GM21529 (cell line): ENCODE data around the gene CCDC170.
"Not testable (repeated sequence)": the region's sequence is repeated elsewhere in the genome, so short reads cannot be mapped to it uniquely, and the experiment has no call there.

Experiments
- ATAC-seq: cut with Tn5 transposase; IDR thresholded peaks from one replicate; pipeline ENCODE4 v1.9.1; 2021; ENCODE audit not compliant: unreplicated experiment

CCDC170 gene, protein sequence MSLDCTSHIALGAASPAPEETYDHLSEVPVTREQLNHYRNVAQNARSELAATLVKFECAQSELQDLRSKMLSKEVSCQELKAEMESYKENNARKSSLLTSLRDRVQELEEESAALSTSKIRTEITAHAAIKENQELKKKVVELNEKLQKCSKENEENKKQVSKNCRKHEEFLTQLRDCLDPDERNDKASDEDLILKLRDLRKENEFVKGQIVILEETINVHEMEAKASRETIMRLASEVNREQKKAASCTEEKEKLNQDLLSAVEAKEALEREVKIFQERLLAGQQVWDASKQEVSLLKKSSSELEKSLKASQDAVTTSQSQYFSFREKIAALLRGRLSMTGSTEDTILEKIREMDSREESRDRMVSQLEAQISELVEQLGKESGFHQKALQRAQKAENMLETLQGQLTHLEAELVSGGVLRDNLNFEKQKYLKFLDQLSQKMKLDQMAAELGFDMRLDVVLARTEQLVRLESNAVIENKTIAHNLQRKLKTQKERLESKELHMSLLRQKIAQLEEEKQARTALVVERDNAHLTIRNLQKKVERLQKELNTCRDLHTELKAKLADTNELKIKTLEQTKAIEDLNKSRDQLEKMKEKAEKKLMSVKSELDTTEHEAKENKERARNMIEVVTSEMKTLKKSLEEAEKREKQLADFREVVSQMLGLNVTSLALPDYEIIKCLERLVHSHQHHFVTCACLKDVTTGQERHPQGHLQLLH

GRCh38 chr6:151493804-151494234 lies at the start of gene CCDC170:
Gene CCDC170, plus strand, starts transcription at chr6:151494017. Its CDS starts 112 bp downstream, at chr6:151494129.
- ATAC-seq, result no peak

DNA sequence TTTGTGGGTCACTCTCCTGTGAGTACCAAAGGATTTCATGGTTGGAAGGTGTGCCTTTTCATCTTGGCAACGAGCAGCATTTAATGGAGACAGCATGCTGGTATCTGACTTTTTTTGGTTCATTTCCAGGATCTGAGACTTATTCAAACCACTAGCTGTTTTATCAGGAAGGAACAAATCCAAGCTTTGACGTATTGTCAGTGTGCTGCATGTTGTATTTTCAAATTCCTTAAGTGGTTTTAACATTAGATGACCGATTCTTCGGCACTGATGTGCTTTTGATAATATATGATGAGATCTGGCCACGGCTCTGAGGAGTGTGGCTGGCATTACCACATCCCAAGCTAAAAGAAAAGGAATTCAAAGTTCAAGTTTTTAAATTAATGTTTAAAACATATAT lies 48.3 kb upstream of the CCDC170 start:
- no peak for ATAC-seq

DNA sequence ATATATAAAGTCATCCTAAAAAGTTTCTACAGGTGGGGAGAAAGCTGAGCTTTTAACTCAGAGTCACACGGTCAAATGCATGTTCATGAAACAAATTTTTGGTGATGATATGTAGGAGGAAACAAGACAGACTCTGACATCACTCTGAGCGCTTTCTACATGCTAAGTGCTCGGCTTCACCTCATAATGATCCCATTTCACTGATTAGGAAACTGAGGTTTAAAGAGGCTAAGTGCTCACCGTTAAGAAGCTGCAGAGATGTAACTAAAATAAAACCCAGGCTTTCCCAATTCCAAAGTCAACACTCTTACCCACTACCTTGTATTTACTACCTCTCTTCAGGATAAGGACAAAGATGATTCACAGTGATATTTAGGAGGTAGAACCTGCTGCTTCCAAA lies 46.6 kb upstream of the CCDC170 start:
- no peak for ATAC-seq

GRCh38 chr6:151448623-151449022 lies 45.2 kb upstream of the CCDC170 start:
- no peak for ATAC-seq

GRCh38 chr6:151450928-151451327 lies 42.9 kb upstream of the CCDC170 start:
- not testable (repeated sequence) for ATAC-seq

DNA sequence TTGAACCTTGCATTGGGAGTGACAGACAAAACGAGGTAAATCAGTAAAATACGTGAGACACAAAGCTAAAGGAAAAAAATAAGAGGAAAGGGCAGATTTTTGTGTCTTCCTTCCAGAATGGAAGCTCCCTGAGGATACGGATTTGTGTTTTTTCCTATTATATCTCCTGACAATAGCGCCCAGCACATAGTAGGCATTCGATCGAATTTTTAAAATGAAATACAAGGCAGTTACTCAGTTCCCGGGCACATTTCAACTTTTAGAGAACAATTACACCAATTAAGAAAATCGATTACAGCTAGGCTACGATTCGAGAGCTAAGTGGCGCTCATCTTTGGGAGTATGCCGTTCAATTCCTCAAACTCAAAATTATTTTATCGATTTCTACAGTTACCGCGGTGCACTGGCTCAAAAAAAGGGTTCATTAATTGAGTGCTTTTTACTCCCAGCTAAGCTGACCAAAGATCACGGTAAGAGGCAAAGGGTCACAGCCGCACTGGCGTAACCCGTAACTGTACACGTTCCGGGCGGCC lies 42.3 kb upstream of the CCDC170 start:
- no peak for ATAC-seq

DNA sequence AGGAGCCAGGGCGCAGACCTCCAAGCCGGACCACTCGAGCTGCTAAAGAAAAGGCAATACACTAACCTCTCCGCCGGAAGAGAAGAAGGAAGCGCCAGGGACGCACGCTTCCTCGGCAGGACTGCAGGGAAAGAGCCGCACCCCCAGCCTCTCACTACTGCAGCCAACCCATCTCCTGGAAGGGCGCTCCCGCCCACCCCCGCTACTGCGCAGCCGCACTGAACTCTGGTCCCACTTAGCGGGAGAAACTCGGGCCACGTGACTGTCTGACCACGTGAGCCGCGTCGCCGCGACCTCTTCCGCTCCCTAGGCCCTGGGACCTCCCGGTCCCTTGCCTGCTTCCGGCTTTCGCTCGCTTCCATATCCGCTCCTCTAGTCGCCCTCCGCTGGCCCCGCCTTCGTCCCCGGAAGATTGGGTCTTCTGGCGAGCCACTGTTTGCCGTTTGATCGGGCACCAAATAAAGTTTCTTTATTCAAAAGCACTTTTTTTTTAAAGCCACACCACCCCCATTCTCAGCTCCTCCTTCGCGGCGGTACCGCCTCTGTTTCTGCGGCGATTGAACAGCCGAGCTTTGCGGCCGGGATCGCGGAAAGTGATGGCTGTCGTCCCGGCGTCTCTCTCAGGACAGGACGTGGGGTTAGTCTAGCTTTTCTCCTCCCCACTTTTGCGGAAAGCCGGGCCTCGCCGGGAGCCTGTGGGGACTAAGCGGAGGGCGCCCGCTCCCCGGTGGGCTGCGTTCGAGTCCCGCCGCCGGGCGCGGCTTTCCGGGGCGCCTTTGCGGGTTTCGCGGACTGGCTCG lies 41.7 kb upstream of the CCDC170 start, which contains the start of gene RMND1:
Gene RMND1 (minus strand): TSS at position 177 of the 800 bp plus-strand sequence. CDS start 6,315 bp downstream, outside the sequence.
- peak; percentile 96 for ATAC-seq

DNA sequence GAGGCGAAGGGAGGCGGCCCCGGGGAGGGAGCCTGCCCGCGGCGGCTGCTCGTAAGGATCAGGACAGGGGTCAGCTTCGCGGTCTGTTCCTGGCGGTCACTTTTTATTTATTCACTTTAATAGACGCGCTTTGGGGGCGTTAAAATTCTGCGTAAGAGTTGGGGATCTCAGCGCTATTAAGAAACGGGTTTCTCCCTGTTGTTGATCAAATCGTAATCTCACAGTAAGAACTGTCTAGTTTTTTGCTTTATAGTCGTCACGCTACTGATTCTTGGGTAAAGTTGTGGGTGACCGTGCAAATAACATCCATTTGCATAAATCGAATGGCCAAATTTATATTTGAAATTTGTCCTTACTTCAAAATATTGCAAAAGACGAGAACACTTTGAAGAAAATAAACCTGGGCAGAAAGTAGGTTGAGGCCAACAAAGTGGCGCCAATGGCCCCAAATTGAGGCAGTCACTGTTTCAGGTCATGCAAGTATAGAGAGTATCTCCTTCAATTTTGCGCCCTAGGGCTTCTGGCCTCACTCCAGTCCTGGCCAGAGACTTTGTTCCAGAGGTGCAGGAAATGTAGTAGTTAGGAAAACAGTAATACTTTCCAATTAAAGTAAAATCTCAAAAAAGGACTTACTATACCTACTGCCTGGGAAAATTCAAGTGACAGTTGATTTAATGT lies 40.9 kb upstream of the CCDC170 start:
- ATAC-seq, result no peak

GRCh38 chr6:151455751-151456398 lies 37.9 kb upstream of the CCDC170 start:
- not testable (repeated sequence) for ATAC-seq

DNA sequence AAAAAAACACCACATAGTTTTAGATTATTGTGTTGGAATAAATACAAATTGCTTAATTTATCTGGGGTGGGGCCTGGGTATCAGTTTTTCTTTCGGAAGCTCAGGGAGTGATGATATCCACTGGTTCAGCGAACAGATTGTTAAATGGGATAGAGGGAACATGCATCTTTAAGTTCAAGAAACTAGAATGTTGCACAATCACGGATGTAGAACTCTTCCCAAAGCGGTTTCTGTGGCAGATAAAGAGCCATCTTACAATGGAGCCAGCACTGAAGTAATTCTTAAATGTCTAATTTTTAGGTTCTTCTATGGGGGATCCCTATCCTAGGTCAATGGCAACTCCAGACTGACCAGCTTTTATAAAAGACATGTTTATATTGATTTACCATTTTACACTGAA lies 32.1 kb upstream of the CCDC170 start:
- ATAC-seq, result no peak

DNA sequence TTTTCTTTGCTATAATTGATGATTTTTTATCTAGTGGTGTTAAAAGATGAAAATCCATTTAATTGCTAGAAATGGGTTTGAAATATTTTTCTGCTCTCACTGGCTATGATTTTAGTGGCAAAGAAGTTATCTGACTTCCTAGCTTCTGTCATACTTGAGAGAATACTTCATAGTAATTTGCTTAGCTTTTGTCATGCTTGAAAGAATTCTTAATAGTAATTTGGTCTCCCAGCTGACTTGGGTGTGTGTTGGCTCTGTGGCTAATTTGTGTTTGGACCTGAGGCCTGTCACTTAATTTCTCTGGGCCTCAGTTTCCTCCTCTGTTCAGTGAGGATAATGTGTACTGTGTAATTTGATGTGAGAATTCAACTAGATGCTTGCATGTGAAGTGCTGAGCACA lies 29.1 kb upstream of the CCDC170 start:
- no peak for ATAC-seq

DNA sequence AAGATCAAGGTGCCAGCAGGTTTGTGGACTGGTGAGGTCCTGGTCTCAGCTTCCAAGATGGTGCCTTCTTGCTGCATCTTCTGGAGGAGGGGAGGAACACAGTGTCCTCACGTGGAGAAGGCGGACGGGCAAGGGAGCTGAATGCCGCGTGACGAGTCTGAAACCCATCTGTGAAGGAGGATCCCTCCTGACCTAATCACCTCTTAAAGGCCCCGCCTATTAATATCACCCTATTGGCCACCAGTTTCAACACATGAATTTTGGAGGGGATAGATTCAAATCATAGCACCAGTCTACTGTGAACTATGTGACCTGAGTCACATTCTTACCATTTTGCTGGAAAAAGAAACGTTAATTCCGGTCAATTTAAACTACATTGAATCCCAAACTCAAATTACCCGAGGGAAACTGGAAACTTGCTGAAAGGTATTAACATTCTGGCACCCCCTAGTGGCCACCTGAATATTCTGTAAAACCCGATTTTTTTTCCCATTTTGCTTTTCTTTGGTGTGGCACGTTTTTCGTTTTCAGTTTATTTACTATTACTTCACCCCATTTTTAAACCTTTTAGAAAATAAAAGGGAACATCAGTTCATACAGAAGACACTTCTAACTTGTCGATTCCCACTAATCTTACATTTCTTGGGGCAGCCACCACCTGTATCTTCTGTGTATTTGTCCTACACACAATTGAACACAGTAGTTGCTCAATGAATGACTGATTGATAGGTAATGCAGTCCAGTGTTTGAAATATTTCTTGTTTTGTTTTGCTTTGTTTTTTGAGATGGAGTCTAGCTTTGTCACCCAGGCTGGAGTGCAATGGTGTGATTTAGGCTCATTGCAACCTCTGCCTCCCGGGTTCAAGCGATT lies 17.9 kb upstream of the CCDC170 start:
- ATAC-seq, result peak; percentile 63

DNA sequence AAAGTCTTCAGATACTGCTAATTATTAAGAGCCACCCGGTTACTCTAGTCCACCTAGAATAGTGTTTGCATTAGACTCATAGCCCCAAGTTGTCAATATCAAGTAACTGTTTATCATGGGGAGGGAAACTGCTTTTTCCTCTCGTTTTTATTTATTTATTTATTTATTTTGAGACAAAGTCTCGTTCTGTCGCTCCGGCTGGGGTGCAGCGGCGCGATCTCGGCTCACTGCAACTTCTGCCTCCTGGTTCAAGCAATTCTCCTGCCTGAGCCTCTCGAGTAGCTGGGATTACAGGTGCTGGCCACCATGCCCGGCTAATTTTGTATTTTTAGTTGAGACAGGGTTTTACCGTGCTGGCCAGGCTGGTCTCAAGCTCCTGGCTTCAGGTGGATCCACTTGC lies 16.1 kb upstream of the CCDC170 start:
- ATAC-seq, result no peak

- no peak for ATAC-seq
Measured at GRCh38 chr6:151478670-151479069, 15.1 kb upstream of the CCDC170 start.

DNA sequence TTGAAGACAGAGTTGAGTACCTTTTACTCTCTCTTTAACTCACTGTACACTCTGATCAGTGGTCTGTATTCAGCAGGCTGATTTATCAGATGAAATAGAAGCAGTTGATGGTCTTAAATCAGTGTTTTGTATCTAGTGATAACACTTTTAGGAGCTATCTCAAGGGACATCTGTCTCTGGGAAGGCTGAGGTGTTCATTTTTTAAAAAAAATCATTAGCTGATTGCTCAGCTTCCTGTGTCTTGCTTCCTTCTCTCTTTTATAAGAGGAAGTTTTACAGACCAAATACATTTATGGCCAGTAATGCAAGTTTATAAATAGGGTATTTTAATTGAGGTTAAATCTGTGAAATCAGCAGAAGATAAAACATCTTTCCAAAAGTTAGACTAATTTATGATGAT lies 12.0 kb upstream of the CCDC170 start:
- no peak for ATAC-seq

GRCh38 chr6:151482290-151482689 lies 11.5 kb upstream of the CCDC170 start:
- peak; percentile 57 for ATAC-seq

DNA sequence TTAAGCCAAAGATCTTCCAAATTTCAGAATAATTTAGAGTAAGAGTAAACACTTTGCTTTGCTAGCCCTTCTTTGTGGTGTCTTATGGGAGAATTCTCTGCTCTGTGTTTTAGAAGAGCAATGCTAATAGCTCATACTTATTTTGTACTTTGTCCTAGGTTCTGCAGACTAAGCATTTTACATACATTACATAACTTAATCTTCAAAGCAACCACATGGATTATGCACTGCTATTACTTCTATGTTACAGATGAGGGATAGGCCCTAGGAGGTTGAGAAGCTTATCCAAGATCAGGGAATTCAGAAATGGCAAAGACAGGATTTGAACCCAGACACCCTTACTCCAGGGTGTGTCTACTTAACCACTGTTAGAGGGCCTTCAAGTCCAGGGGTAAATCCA lies 9.8 kb upstream of the CCDC170 start:
- no peak for ATAC-seq

- no peak for ATAC-seq
Measured at GRCh38 chr6:151488226-151488625, 5.6 kb upstream of the CCDC170 start.

DNA sequence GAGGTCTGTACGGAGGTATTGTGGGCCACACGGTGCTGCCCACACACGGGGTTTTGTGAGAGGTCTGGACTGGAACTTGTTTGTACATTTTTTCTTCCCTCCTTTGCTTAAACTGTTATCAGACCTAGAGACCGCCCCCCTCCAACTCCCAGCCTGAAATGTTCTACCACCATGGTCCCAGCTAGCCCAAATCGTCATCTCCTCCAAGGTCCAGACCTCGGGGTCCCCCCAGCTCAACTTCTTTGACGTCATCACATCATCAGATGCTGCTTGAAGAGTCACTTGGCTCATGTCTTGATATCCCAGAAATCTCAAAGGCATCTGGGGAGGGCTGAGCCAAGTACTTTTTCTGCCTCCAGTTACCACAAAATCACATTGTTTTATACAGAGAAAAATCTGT lies 2.8 kb upstream of the CCDC170 start:
- no peak for ATAC-seq
